GM21737 (cell line): ENCODE results near the gene HMMR.
A peak's percentile ranks its signal among the peaks of the same experiment; 100 is the strongest.

Source experiments
- ATAC-seq: cut with Tn5 transposase; IDR thresholded peaks from one replicate; pipeline ENCODE4 v1.9.1; 2021; ENCODE audit warnings: mild to moderate bottlenecking, moderate library complexity; ENCODE audit not compliant: unreplicated experiment

HMMR gene

GRCh38 chr5:163458778-163459385, 1.6 kb upstream of the HMMR start:
- ATAC-seq = no peak

GRCh38 chr5:163459462-163459818, 992 bp upstream of the HMMR start:
- peak; percentile 0 for ATAC-seq

- ATAC-seq = peak; percentile 79
Observed at GRCh38 chr5:163459819-163460561, 442 bp upstream of the HMMR start, which contains the start of gene NUDCD2. NUDCD2 (minus strand) TSS chr5:163460102; CDS start chr5:163460050, 52 bp downstream.

- ATAC-seq = no peak
Observed at GRCh38 chr5:163463063-163463435, 2.6 kb downstream of the HMMR start.

GRCh38 chr5:163467682-163468081, 7.2 kb downstream of the HMMR start:
- no peak for ATAC-seq

- peak; percentile 76 for ATAC-seq
Observed at GRCh38 chr5:163473635-163474243, 13.3 kb downstream of the HMMR start.

- no peak for ATAC-seq
Observed at GRCh38 chr5:163475411-163475810, 15.0 kb downstream of the HMMR start.

- ATAC-seq = no peak
Observed at GRCh38 chr5:163478126-163478981, 17.9 kb downstream of the HMMR start.

- ATAC-seq = no peak
Observed at GRCh38 chr5:163478982-163479271, 18.5 kb downstream of the HMMR start.

- no peak for ATAC-seq
Observed at GRCh38 chr5:163489055-163489744, 28.8 kb downstream of the HMMR start.

GRCh38 chr5:163489745-163490075, 29.3 kb downstream of the HMMR start:
- ATAC-seq = no peak

GRCh38 chr5:163496286-163496685, 35.9 kb downstream of the HMMR start:
- ATAC-seq = no peak

- no peak for ATAC-seq
Observed at GRCh38 chr5:163497315-163497714, 36.9 kb downstream of the HMMR start.

- ATAC-seq = no peak
Observed at GRCh38 chr5:163498886-163499285, 38.5 kb downstream of the HMMR start.

- ATAC-seq = no peak
Observed at GRCh38 chr5:163502521-163502920, 42.1 kb downstream of the HMMR start.

- no peak for ATAC-seq
Observed at GRCh38 chr5:163503106-163504078, 43.0 kb downstream of the HMMR start.

- no peak for ATAC-seq
Observed at GRCh38 chr5:163504079-163504931, 43.9 kb downstream of the HMMR start.

GRCh38 chr5:163505049-163505367, 44.6 kb downstream of the HMMR start:
- ATAC-seq = no peak
